NCI-H774 (cell line): ENCODE measurements around the gene GALNT9.
"Not testable (repeated sequence)": the region's sequence is repeated elsewhere in the genome, so short reads cannot be mapped to it uniquely, and the experiment has no call there.

ENCODE experiments used
- DNase-seq: peaks from one replicate; lab custom pipeline; 2025; lab: John Stamatoyannopoulos, UW

GALNT9 gene

GRCh38 chr12:132278401-132279183 lies 50.8 kb downstream of the GALNT9 start:
- DNase-seq = no peak

- no peak for DNase-seq
Measured at GRCh38 chr12:132277949-132278348, 51.4 kb downstream of the GALNT9 start.

- no peak for DNase-seq
Measured at GRCh38 chr12:132277374-132277941, 51.9 kb downstream of the GALNT9 start.

GRCh38 chr12:132276827-132277373 lies 52.5 kb downstream of the GALNT9 start:
- DNase-seq = no peak

GRCh38 chr12:132276066-132276826 lies 53.1 kb downstream of the GALNT9 start:
- no peak for DNase-seq

- no peak for DNase-seq
Measured at GRCh38 chr12:132275631-132276030, 53.8 kb downstream of the GALNT9 start.

GRCh38 chr12:132275110-132275531 lies 54.3 kb downstream of the GALNT9 start:
- DNase-seq = peak; percentile 35

GRCh38 chr12:132273992-132274334 lies 55.4 kb downstream of the GALNT9 start:
- no peak for DNase-seq

- DNase-seq = no peak
Measured at GRCh38 chr12:132272711-132273110, 56.7 kb downstream of the GALNT9 start.

GRCh38 chr12:132271755-132272092 lies 57.7 kb downstream of the GALNT9 start:
- DNase-seq = no peak

- no peak for DNase-seq
Measured at GRCh38 chr12:132270969-132271754, 58.2 kb downstream of the GALNT9 start.

GRCh38 chr12:132270516-132270915 lies 58.9 kb downstream of the GALNT9 start:
- no peak for DNase-seq

- DNase-seq = no peak
Measured at GRCh38 chr12:132269271-132269968, 60.0 kb downstream of the GALNT9 start.

- DNase-seq = no peak
Measured at GRCh38 chr12:132268674-132269073, 60.7 kb downstream of the GALNT9 start.

GRCh38 chr12:132267873-132268272 lies 61.5 kb downstream of the GALNT9 start:
- no peak for DNase-seq

- no peak for DNase-seq
Measured at GRCh38 chr12:132266802-132267201, 62.6 kb downstream of the GALNT9 start.

- DNase-seq = no peak
Measured at GRCh38 chr12:132266370-132266769, 63.0 kb downstream of the GALNT9 start.

- DNase-seq = not testable (repeated sequence)
Measured at GRCh38 chr12:132265822-132266221, 63.6 kb downstream of the GALNT9 start.

GRCh38 chr12:132265056-132265800 lies 64.2 kb downstream of the GALNT9 start:
- DNase-seq = no peak

- no peak for DNase-seq
Measured at GRCh38 chr12:132264086-132265010, 65.0 kb downstream of the GALNT9 start.
